ENCODE data around the gene MAPK7.

GRCh38 chr17:19418251-19418992, 40.1 kb downstream of the MAPK7 start:
- TF ChIP-seq POLR2A (IDR thresholded peaks at IDR 0.05), result no peak
- TF ChIP-seq CTCF (IDR thresholded peaks at IDR 0.05 in 4 of 5, conservative IDR thresholded peaks at IDR 0.05 in 1 of 5), result no peak

Measured in gastrocnemius medialis (tissue), 4 donors.